NOMO-1 treated with DMSO at 0.1 percent for 48 hours (cell line): Measurements from ENCODE around the gene CHPF2.

ENCODE experiments used
- DNase-seq: peaks from one replicate; lab custom pipeline; 2025; ENCODE audit not compliant: unreplicated experiment; lab: John Stamatoyannopoulos, UW

The CHPF2 gene

GRCh38 chr7:151232091-151232916, at the start of gene CHPF2:
Gene CHPF2 (plus strand): TSS chr7:151232483. CDS start chr7:151234012, 1,529 bp downstream.
- peak; percentile 74 for DNase-seq

GRCh38 chr7:151185762-151186639, 46.3 kb upstream of the CHPF2 start:
- DNase-seq, result no peak

GRCh38 chr7:151186640-151187408, 45.5 kb upstream of the CHPF2 start, which contains the start of gene ASB10:
Gene ASB10 (minus strand): TSS chr7:151187250. CDS start chr7:151187130, 120 bp downstream.
- no peak for DNase-seq

GRCh38 chr7:151187409-151188251, 44.7 kb upstream of the CHPF2 start:
- no peak for DNase-seq

GRCh38 chr7:151188252-151188542, 44.1 kb upstream of the CHPF2 start:
- DNase-seq, result no peak

- DNase-seq, result no peak
Observed at GRCh38 chr7:151189038-151189437, 43.2 kb upstream of the CHPF2 start.

GRCh38 chr7:151191544-151191943, 40.7 kb upstream of the CHPF2 start:
- DNase-seq, result no peak

GRCh38 chr7:151192002-151192539, 40.2 kb upstream of the CHPF2 start:
- DNase-seq, result no peak

GRCh38 chr7:151193203-151193978, 38.9 kb upstream of the CHPF2 start:
- no peak for DNase-seq

GRCh38 chr7:151194188-151194587, 38.1 kb upstream of the CHPF2 start:
- DNase-seq, result no peak

- no peak for DNase-seq
Observed at GRCh38 chr7:151195616-151196450, 36.5 kb upstream of the CHPF2 start.

GRCh38 chr7:151197932-151198331, 34.4 kb upstream of the CHPF2 start:
- DNase-seq, result no peak

GRCh38 chr7:151198945-151199848, 33.1 kb upstream of the CHPF2 start:
- no peak for DNase-seq

GRCh38 chr7:151201344-151201743, 30.9 kb upstream of the CHPF2 start:
- DNase-seq, result no peak

- DNase-seq, result no peak
Observed at GRCh38 chr7:151201751-151202150, 30.5 kb upstream of the CHPF2 start.

- DNase-seq, result no peak
Observed at GRCh38 chr7:151202836-151203235, 29.4 kb upstream of the CHPF2 start.

GRCh38 chr7:151204383-151205032, 27.8 kb upstream of the CHPF2 start:
- no peak for DNase-seq
